SU-DHL-6 (cell line): ENCODE data around the gene G6PC3.

Experiments used
- CTCF ChIP-seq: fragments of 200-600 bp; sonication (generic); IDR thresholded peaks from one replicate; pipeline ENCODE4 v1.5.1; 2017; ENCODE audit warnings: antibody characterized with exemption, mild to moderate bottlenecking, low read length, moderate library complexity; ENCODE audit not compliant: insufficient read depth, poor library complexity, severe bottlenecking
- EZH2phosphoT487 ChIP-seq: fragments of 200-600 bp; sonication (generic), shearing (Covaris generic); conservative IDR thresholded peaks from 2 replicates; pipeline ENCODE4 v1.6.1; 2018; ENCODE audit warnings: mild to moderate bottlenecking, antibody characterized with exemption, low read length, moderate library complexity, mixed read lengths

DNA sequence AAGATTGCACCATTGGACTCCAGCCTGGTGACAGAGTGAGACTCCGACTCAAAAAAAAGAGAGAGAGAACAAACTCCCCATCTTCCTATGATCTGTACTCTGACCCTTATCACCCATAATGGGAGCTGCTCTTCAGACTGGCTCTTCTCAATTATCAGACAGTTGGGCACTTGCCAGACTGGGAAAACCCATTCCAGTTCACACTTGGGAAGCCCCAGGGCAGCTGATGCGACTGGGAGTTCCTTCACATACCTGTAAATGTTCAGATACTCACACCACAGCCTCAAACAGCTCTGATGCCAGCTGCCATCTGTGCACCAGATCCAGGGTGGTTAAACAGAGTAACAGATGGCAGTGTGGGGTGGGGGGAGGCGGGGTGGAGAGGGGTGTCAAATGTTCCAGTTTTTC, 31.9 kb upstream of the G6PC3 start:
- TF ChIP-seq CTCF (no peak), EZH2phosphoT487 (no peak)
